C4-2B (cell line): ENCODE measurements around the gene LTN1.
A peak's percentile ranks its signal among the peaks of the same experiment; 100 is the strongest.

Source experiments
- H3K27ac ChIP-seq: fragments of 450-650 bp; 2 replicates; pipeline ENCODE4 v1.5.1; 2017
- CTCF ChIP-seq: fragments of 450-650 bp; conservative IDR thresholded peaks from 2 replicates; pipeline ENCODE4 v1.5.1; 2017; ENCODE audit warnings: mild to moderate bottlenecking
- ZFX ChIP-seq: fragments of 450-650 bp; IDR thresholded peaks from 2 replicates; pipeline ENCODE4 v1.6.1; 2017

The LTN1 gene

GRCh38 chr21:28992526-28993292, at the start of gene LTN1:
TSS of gene LTN1 (minus strand) at chr21:28992877. CDS start at chr21:28992805, 72 bp downstream.
- TF ChIP-seq ZFX (no peak), CTCF (no peak)
- H3K27ac ChIP-seq = peak within 1 kb of the TSS; percentile 90

DNA sequence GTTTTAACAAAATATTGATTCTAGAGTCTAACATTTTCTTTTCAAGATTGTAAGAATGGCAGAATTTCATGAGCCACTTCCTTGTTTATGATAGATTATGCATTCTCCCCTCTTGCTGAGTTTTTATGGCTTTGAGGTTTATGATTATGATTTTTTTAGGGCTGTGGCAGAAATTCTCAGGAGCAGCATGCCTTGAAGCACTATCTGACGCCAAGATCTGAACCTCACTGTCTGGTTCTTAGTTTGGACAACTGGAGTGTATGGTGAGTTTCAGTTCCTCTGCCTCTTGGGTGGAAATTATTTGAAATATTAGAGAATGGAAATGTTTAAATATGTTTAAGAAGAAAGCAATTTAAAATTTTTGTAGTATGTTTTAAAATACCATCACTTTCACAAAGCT, 42.0 kb upstream of the LTN1 start:
- H3K27ac ChIP-seq = no peak overlapping the region
- TF ChIP-seq CTCF = no peak

GRCh38 chr21:29033871-29034270, 41.2 kb upstream of the LTN1 start:
- no peak for TF ChIP-seq CTCF
- no peak overlapping the region for H3K27ac ChIP-seq

DNA sequence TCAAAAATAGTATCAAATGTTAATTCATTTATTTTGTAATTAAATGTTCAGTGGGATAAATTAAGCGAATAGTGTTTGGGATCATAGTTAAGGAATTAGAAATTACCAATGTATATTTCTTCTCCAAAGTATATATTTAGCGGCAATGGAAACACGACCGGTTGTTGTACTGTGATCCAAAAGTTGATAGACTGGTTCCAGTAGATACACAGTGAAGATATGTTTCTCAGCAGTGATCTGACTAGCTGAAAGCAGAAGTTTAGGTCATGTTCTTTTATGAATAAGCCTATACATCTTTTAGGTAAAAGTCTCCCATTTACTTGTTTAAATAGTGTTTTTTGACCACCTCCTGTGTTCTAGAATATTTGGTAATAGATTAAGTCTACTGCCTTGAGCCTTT, 40.6 kb upstream of the LTN1 start:
- TF ChIP-seq CTCF = no peak
- TF ChIP-seq ZFX = no peak
- no peak overlapping the region for H3K27ac ChIP-seq

DNA sequence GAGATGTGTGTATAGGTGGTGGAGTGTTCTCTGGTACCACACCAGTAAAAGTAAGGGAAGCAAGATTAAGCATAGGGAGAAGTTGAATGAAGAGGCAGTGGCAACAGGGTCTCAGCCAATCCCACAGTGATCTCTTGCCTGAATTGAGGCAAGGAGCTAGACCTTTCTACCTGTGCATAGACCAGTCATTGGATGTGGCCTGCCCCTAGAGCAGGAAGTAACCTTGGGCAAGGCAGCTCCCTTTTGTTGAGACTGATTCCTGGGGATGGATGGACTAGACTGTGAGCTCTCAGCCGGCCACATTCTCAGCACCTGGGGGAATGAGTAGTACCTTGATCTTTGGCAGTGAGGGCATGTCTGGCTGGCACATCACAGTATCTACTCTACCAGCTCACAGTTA, 38.2 kb upstream of the LTN1 start:
- TF ChIP-seq CTCF = no peak
- TF ChIP-seq ZFX = no peak
- no peak overlapping the region for H3K27ac ChIP-seq

DNA sequence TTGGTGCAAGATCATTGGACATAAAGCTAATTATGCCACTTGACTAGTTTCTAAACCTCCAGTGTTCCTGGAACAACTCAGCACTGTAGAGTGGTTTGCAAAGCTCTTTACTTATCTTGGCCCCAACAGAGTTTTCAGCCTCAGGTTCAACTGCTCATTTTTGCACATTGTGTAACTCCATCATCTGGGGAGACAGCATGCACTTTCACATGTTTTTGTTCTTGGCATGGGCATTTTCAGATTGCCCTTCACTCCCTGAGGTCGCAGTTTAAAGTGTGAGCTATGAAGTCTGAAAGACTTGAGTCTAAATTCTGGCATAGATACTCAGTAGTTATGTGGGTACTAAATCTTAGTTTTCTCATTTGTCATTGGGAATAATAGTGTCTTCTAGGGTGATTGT, 36.8 kb upstream of the LTN1 start:
- TF ChIP-seq CTCF (no peak), ZFX (no peak)
- no peak overlapping the region for H3K27ac ChIP-seq

DNA sequence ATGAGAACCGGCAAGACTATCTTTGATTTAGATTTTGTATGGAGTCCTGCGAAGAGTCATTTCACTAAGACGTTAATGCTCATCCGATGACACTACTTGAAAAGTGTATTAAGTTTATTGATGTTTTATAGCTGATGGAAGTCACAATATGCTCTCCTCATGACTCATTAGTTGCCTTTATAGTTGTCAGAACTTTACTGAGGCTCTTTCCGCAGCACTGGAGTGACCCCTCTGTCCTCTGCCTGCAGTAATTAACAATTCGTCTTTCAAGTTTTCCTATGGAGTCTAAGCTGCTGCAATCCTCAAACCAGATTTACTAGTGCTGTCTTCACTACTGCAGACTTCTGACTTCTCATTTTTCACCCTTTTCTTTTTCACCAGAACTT, 32.6 kb upstream of the LTN1 start:
- TF ChIP-seq CTCF (no peak), ZFX (no peak)
- H3K27ac ChIP-seq = peak overlapping the region; percentile 90
